SH-SY5Y (cell line): ENCODE data around the gene IKBIP.

Experiments
- GATA2 ChIP-seq: IDR thresholded peaks from 2 replicates; pipeline ENCODE4 v1.6.1; 2011; ENCODE audit warnings: mild to moderate bottlenecking, low read depth, low read length
- GATA3 ChIP-seq: IDR thresholded peaks from 2 replicates; pipeline ENCODE4 v1.6.1; 2011; ENCODE audit warnings: low read depth, mild to moderate bottlenecking, low read length, moderate library complexity

DNA sequence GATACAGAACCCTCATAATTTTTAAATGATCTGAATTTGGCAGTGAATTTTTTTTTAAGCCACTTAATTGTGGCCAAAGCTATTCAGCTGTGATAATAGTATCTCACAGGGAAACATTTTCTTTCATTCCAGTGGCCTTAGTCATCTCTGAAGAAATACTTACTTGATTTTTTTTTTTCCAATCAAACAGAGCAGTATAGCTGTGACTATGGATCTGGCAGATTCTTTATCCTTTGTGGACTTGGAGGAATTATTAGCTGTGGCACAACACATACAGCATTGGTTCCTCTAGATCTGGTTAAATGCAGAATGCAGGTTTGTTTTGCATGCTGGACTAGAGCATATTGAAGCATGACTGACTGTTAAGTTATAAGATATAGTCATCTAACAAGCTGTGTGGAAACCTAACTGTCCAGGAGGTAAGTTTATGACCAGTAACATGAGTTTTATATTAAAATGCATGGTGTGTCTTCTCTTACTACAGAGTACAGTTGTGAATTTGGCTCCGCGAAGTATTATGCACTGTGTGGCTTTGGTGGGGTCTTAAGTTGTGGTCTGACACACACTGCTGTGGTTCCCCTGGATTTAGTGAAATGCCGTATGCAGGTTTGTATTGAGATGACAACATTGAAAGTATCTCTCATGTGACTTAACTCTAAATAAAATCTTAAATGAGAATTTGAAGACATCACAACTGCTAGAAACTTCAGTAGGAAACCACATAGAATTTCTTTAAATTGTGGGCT lies 49.2 kb downstream of the IKBIP start:
- no peak for TF ChIP-seq GATA3
- TF ChIP-seq GATA2 = no peak
